HepG2 (cell line): ENCODE results near the gene HPRT1. TPM values are rescaled to one million over a fixed set of nuclear protein-coding genes. Genes with fewer than 3 reads are reported as not detected.

ENCODE experiments used
- E2F1 ChIP-seq: sonication (generic); formaldehyde crosslinking; IDR thresholded peaks from 2 replicates; pipeline ENCODE4 v1.5.0; 2020; ENCODE audit warnings: missing genetic modification reagents
- FOSL2 ChIP-seq: sonication (generic); formaldehyde crosslinking; IDR thresholded peaks from 2 replicates; pipeline ENCODE4 v1.4.0; 2020; ENCODE audit warnings: missing genetic modification reagents
- HDAC6 ChIP-seq: fragments of 200-600 bp; sonication (generic); IDR thresholded peaks from 2 replicates; pipeline ENCODE4 v1.7.0; 2017; ENCODE audit warnings: mild to moderate bottlenecking, antibody characterized with exemption, low read length, low read depth
- HMG20A ChIP-seq: IDR thresholded peaks from 2 replicates; pipeline ENCODE4 v1.6.1; 2016; ENCODE audit warnings: borderline replicate concordance
- HNF4G ChIP-seq, 2 experiments: sonication (generic) in 1 of 2; formaldehyde crosslinking in 1 of 2; IDR thresholded peaks; 2 replicates each; pipeline versions ENCODE4 v1.4.0 to v1.6.1; 2011 to 2020; ENCODE audit warnings: borderline replicate concordance in 2 of 2, low read depth in 2 of 2, mild to moderate bottlenecking in 2 of 2, low read length in 1 of 2, missing genetic modification reagents in 1 of 2, moderate library complexity in 1 of 2
- IRF9 ChIP-seq: sonication (generic); formaldehyde crosslinking; IDR thresholded peaks from 2 replicates; pipeline ENCODE4 v1.8.0; 2022; ENCODE audit warnings: missing genetic modification reagents, mild to moderate bottlenecking, borderline replicate concordance
- MAFG ChIP-seq: sonication (generic); formaldehyde crosslinking; IDR thresholded peaks from 2 replicates; pipeline ENCODE4 v1.5.1; 2020; ENCODE audit warnings: mild to moderate bottlenecking, missing genetic modification reagents
- MEF2D ChIP-seq: sonication (generic); formaldehyde crosslinking; IDR thresholded peaks from 2 replicates; pipeline ENCODE4 v1.5.1; 2020; ENCODE audit warnings: mild to moderate bottlenecking, missing genetic modification reagents
- MXD3 ChIP-seq: IDR thresholded peaks from 2 replicates; pipeline ENCODE4 v1.6.1; 2016; ENCODE audit warnings: mild to moderate bottlenecking, missing biosample characterization, missing genetic modification reagents
- NRL ChIP-seq: sonication (generic); formaldehyde crosslinking; IDR thresholded peaks from 2 replicates; pipeline ENCODE4 v1.5.0; 2020; ENCODE audit warnings: missing genetic modification reagents, mild to moderate bottlenecking, moderate library complexity, borderline replicate concordance
- SNAI1 ChIP-seq: sonication (generic); formaldehyde crosslinking; IDR thresholded peaks from 2 replicates; pipeline ENCODE4 v1.5.0; 2020; ENCODE audit warnings: mild to moderate bottlenecking, missing genetic modification reagents, borderline replicate concordance
- WIZ ChIP-seq: sonication (generic); formaldehyde crosslinking; IDR thresholded peaks from 2 replicates; pipeline ENCODE4 v1.5.1; 2020; ENCODE audit warnings: mild to moderate bottlenecking, missing genetic modification reagents
- ZNF337 ChIP-seq: sonication (generic); formaldehyde crosslinking; IDR thresholded peaks from 2 replicates; pipeline ENCODE4 v1.5.1; 2020; ENCODE audit warnings: missing genetic modification reagents, low read depth, mild to moderate bottlenecking, borderline replicate concordance
- ZNF546 ChIP-seq: sonication (generic); formaldehyde crosslinking; conservative IDR thresholded peaks from 2 replicates; pipeline ENCODE4 v1.8.1; 2023; ENCODE audit warnings: mild to moderate bottlenecking, missing genetic modification reagents
- ZNF567 ChIP-seq: sonication (generic); formaldehyde crosslinking; IDR thresholded peaks from 2 replicates; pipeline ENCODE4 v1.8.1; 2023; ENCODE audit warnings: mild to moderate bottlenecking, missing genetic modification reagents, borderline replicate concordance
- ZNF580 ChIP-seq: IDR thresholded peaks from 2 replicates; pipeline ENCODE4 v1.6.1; 2016; ENCODE audit warnings: low read depth, borderline replicate concordance
- ZNF703 ChIP-seq: sonication (generic); formaldehyde crosslinking; IDR thresholded peaks from 2 replicates; pipeline ENCODE4 v1.5.1; 2020; ENCODE audit warnings: missing genetic modification reagents, mild to moderate bottlenecking, moderate library complexity, borderline replicate concordance
- ZNF704 ChIP-seq: sonication (generic); formaldehyde crosslinking; IDR thresholded peaks from 2 replicates; pipeline ENCODE4 v1.8.1; 2023; ENCODE audit warnings: mild to moderate bottlenecking, inconsistent platforms, moderate library complexity, missing genetic modification reagents, borderline replicate concordance
- ZNF746 ChIP-seq: sonication (generic); formaldehyde crosslinking; IDR thresholded peaks from 2 replicates; pipeline ENCODE4 v1.8.0; 2022; ENCODE audit warnings: mild to moderate bottlenecking, missing genetic modification reagents
- ZNF75D ChIP-seq: sonication (generic); formaldehyde crosslinking; IDR thresholded peaks from 2 replicates; pipeline ENCODE4 v1.8.1; 2023; ENCODE audit warnings: missing genetic modification reagents, mild to moderate bottlenecking, borderline replicate concordance
- ZNF891 ChIP-seq: sonication (generic); formaldehyde crosslinking; IDR thresholded peaks from 2 replicates; pipeline ENCODE4 v1.5.0; 2020; ENCODE audit warnings: mild to moderate bottlenecking, missing genetic modification reagents
- ZSCAN21 ChIP-seq: sonication (generic); formaldehyde crosslinking; IDR thresholded peaks from 2 replicates; pipeline ENCODE4 v1.8.0; 2022; ENCODE audit warnings: mild to moderate bottlenecking, missing genetic modification reagents, moderate library complexity, borderline replicate concordance
- polyA plus RNA-seq, 8 experiments: library from polyadenylated mRNA; depleted of rRNA in 3 of 8; stranded (reverse) in 7 of 8; unstranded in 1 of 8; fragments of >200 nt; fragmentation: Illumina TruSeq in 4 of 8; extraction: Trizol in 4 of 8; gene quantifications; 2 replicates each; pipeline versions ENCODE4 v1.2.1 to v1.2.3, GENCODE V29; 2011 to 2016; ENCODE audit warnings: low read depth in 4 of 8, missing spikeins in 1 of 8, mixed read lengths in 1 of 8; ENCODE audit not compliant: insufficient read depth in 1 of 8
- total RNA-seq, 5 experiments: library from RNA; depleted of rRNA; stranded (reverse); fragments of >200 nt; fragmentation: Illumina TruSeq; extraction: Trizol; gene quantifications; 2 replicates each; pipeline ENCODE4 v1.2.3, GENCODE V29; 2016; ENCODE audit warnings: low read depth in 1 of 5

Gene HPRT1
- total and polyA plus RNA-seq, 2 of the 13 experiments (the other 11 are each of a cell fraction or from before 2014, with no cell fraction given) = 4.6 to 25.2 TPM

- TF ChIP-seq ZNF337 (CRISPR knock-in tag) (no peak), ZNF703 (CRISPR knock-in tag) (no peak), HNF4G (IDR thresholded peaks at IDR 0.05; ENCODE audit: borderline replicate concordance, low read depth, low read length) (no peak), HNF4G (CRISPR knock-in tag; IDR thresholded peaks at IDR 0.05; ENCODE audit: borderline replicate concordance, low read depth) (no peak), ZNF891 (CRISPR knock-in tag) (no peak), IRF9 (CRISPR knock-in tag) (no peak), ZNF704 (no peak), MAFG (no peak), WIZ (CRISPR knock-in tag) (no peak), MEF2D (CRISPR knock-in tag) (no peak), HMG20A (no peak), ZNF580 (CRISPR knock-in tag) (no peak), ZNF746 (CRISPR knock-in tag) (no peak), MXD3 (CRISPR knock-in tag) (no peak), E2F1 (CRISPR knock-in tag) (no peak), FOSL2 (CRISPR knock-in tag) (no peak), SNAI1 (no peak), ZSCAN21 (CRISPR knock-in tag) (no peak), ZNF75D (CRISPR knock-in tag) (no peak), HDAC6 (no peak), ZNF546 (CRISPR knock-in tag) (no peak), NRL (CRISPR knock-in tag) (no peak), ZNF567 (no peak)
Observed at GRCh38 chrX:134460005-134460861, at the start of gene HPRT1 (continued).
